OCI-LY7 (cell line): Measurements from ENCODE around the gene ZNRF2. TPM values are rescaled to one million over a fixed set of nuclear protein-coding genes. Genes with fewer than 3 reads are reported as not detected.

Source experiments
- BruUV-seq: library from RNA; stranded (reverse); fragments of 400-500 nt; replicated peaks from 2 replicates; lab custom pipeline; 2021; lab: Mats Ljungman, UMichigan
- CTCF ChIA-PET: fragments of 300-600 bp; sonication (Branson Sonifier 250); formaldehyde crosslinking; loops from one replicate; lab custom pipeline; 2022; ENCODE audit warnings: antibody characterized with exemption; ENCODE audit not compliant: unreplicated experiment; lab: Charles Lee
- POLR2A ChIA-PET: fragments of 300-600 bp; sonication (Branson Sonifier 250); formaldehyde crosslinking; loops from one replicate; lab custom pipeline; 2022; ENCODE audit warnings: antibody characterized with exemption; lab: Charles Lee
- DNase-seq: peaks from one replicate; pipeline ENCODE4 v3.0.0-alpha.2; 2015; ENCODE audit warnings: low spot score
- H2AFZ ChIP-seq: fragments of 200-600 bp; sonication (generic), shearing (Covaris generic); 2 replicates; pipeline ENCODE4 v1.6.1; 2014; ENCODE audit warnings: mild to moderate bottlenecking, antibody characterized with exemption, low read length, moderate library complexity
- H3K27ac ChIP-seq: fragments of 200-600 bp; sonication (generic); 2 replicates; pipeline ENCODE4 v1.5.1; 2014; ENCODE audit warnings: mixed run types, low read depth, mild to moderate bottlenecking, moderate library complexity, low read length, inconsistent platforms; ENCODE audit not compliant: poor library complexity, severe bottlenecking
- H3K36me3 ChIP-seq: fragments of 200-600 bp; sonication (generic); 2 replicates; pipeline ENCODE4 v1.6.1; 2014; ENCODE audit warnings: mild to moderate bottlenecking, antibody characterized with exemption, low read length, moderate library complexity, mixed read lengths; ENCODE audit not compliant: insufficient read depth
- H3K4me1 ChIP-seq: fragments of 200-600 bp; sonication (generic); 2 replicates; pipeline ENCODE4 v1.5.1; 2014; ENCODE audit warnings: mild to moderate bottlenecking, low read length; ENCODE audit not compliant: insufficient read depth, poor library complexity, severe bottlenecking
- H3K4me2 ChIP-seq: fragments of 200-600 bp; sonication (generic); 2 replicates; pipeline ENCODE4 v1.6.1; 2014; ENCODE audit warnings: mild to moderate bottlenecking, low read length
- H3K4me3 ChIP-seq: fragments of 200-600 bp; sonication (generic); 2 replicates; pipeline ENCODE4 v1.5.1; 2014; ENCODE audit warnings: mild to moderate bottlenecking, low read depth, low read length; ENCODE audit not compliant: poor library complexity, severe bottlenecking
- H3K79me2 ChIP-seq: fragments of 200-600 bp; sonication (generic); 2 replicates; pipeline ENCODE4 v1.6.1; 2016; ENCODE audit warnings: low read depth, mild to moderate bottlenecking, low read length, moderate library complexity, mixed read lengths; ENCODE audit not compliant: insufficient read depth
- H3K9me2 ChIP-seq: fragments of 200-600 bp; sonication (generic); 2 replicates; pipeline ENCODE4 v1.6.1; 2016; ENCODE audit warnings: mild to moderate bottlenecking, low read length, mixed read lengths; ENCODE audit not compliant: insufficient read depth
- H3K9me3 ChIP-seq: fragments of 200-600 bp; sonication (generic); 2 replicates; pipeline ENCODE4 v1.6.1; 2014; ENCODE audit warnings: mild to moderate bottlenecking, mixed run types, low read length, mixed read lengths
- H4K20me1 ChIP-seq: fragments of 200-600 bp; sonication (generic); 2 replicates; pipeline ENCODE4 v1.6.1; 2014; ENCODE audit warnings: mild to moderate bottlenecking, antibody characterized with exemption, low read length, moderate library complexity, mixed read lengths; ENCODE audit not compliant: insufficient read depth
- CTCF ChIP-seq: fragments of 200-600 bp; sonication (generic); conservative IDR thresholded peaks from 2 replicates; pipeline ENCODE4 v1.5.1; 2014; ENCODE audit warnings: mild to moderate bottlenecking, antibody characterized with exemption, low read length, moderate library complexity, mixed read lengths
- EZH2phosphoT487 ChIP-seq: fragments of 200-600 bp; sonication (generic); IDR thresholded peaks from 2 replicates; pipeline ENCODE4 v1.6.1; 2018; ENCODE audit warnings: low read depth, borderline replicate concordance, mild to moderate bottlenecking, mixed run types, antibody characterized with exemption, low read length, moderate library complexity, mixed read lengths
- intact Hi-C: fragments of 100-400 bp; cut with micrococcal nuclease; formaldehyde crosslinking; loops from one replicate; pipeline ENCODE4 v1.10.0; 2022; ENCODE audit not compliant: unreplicated experiment
- total RNA-seq, 2 experiments: library from RNA; depleted of rRNA in 1 of 2; stranded (reverse); fragments of >200 nt in 1 of 2; shearing (Covaris generic) in 1 of 2; gene quantifications; 2 replicates each; pipeline ENCODE4 v1.2.3, GENCODE V29; 2014 to 2022

Gene ZNRF2
- total RNA-seq, 2 experiments from 2014 or later = 21.2 to 24.7 TPM

GRCh38 chr7:30327813-30328212, 43.4 kb downstream of the ZNRF2 start:
- H3K79me2 ChIP-seq = peaks cover 81% of the 10 kb centered on the region

GRCh38 chr7:30328381-30328780, 44.0 kb downstream of the ZNRF2 start:
- Histone ChIP-seq H3K27ac (no peak overlapping the region), H4K20me1 (no peaks in the 10 kb centered on the region; the same call in 1 of the 2 replicates), H2AFZ (no peak overlapping the region), H3K9me3 (peaks cover 15% of the 10 kb centered on the region; the same call in 1 of the 2 replicates), H3K4me1 (peaks cover 52% of the 10 kb centered on the region), H3K9me2 (no peaks in the 10 kb centered on the region), H3K79me2 (peaks cover 78% of the 10 kb centered on the region), H3K4me3 (no peak overlapping the region), H3K36me3 (peaks cover 38% of the 10 kb centered on the region), H3K4me2 (no peak overlapping the region)
- DNase-seq = no peak
- TF ChIP-seq EZH2phosphoT487 (no peak), CTCF (no peak)
- CTCF ChIA-PET = no interaction called here
- POLR2A ChIA-PET = interaction anchor here (0.5 to 2.1 kb wide), 9 partner anchors 11 to 318 kb away, joined by 3 to 5 read pairs (median 3); no protein-coding TSS in a partner anchor
- intact Hi-C loops = no loop called here
- BruUV-seq = no TSS peak

More at GRCh38 chr7:30327813-30328212, 43.4 kb downstream of the ZNRF2 start:
- Histone ChIP-seq H4K20me1 (no peaks in the 10 kb centered on the region; the same call in 1 of the 2 replicates), H3K4me1 (peaks cover 57% of the 10 kb centered on the region), H3K9me2 (no peaks in the 10 kb centered on the region), H2AFZ (no peak overlapping the region), H3K4me3 (no peak overlapping the region), H3K27ac (no peak overlapping the region), H3K4me2 (no peak overlapping the region), H3K36me3 (peaks cover 38% of the 10 kb centered on the region), H3K9me3 (peaks cover 14% of the 10 kb centered on the region; the same call in 1 of the 2 replicates)
- POLR2A ChIA-PET = interaction anchor here (0.5 to 2.1 kb wide), 9 partner anchors 10 to 317 kb away, joined by 3 to 5 read pairs (median 4); no protein-coding TSS in a partner anchor
- BruUV-seq = no TSS peak
- CTCF ChIA-PET = no interaction called here
- no peak for DNase-seq
- TF ChIP-seq EZH2phosphoT487 (no peak), CTCF (no peak)
- intact Hi-C loops = no loop called here

- Histone ChIP-seq H3K79me2 (peaks cover 79% of the 10 kb centered on the region), H3K9me2 (no peaks in the 10 kb centered on the region), H2AFZ (no peak overlapping the region; the same call in 1 of the 2 replicates), H3K4me2 (peak overlapping the region; percentile 82), H3K27ac (peak overlapping the region; percentile 74), H3K36me3 (peaks cover 29% of the 10 kb centered on the region), H4K20me1 (no peaks in the 10 kb centered on the region; the same call in 1 of the 2 replicates), H3K4me3 (peak overlapping the region; percentile 54), H3K4me1 (peaks cover 48% of the 10 kb centered on the region), H3K9me3 (peaks cover 15% of the 10 kb centered on the region; the same call in 1 of the 2 replicates)
- ChIA-PET CTCF (no interaction called here), POLR2A (interaction anchor here (0.6 to 2.7 kb wide), 9 partner anchors 12 to 173 kb away, joined by 3 to 6 read pairs (median 3); no protein-coding TSS in a partner anchor)
- DNase-seq = no peak
- no TSS peak for BruUV-seq
- TF ChIP-seq EZH2phosphoT487 = no peak
- TF ChIP-seq CTCF = no peak
- intact Hi-C loops = no loop called here
These were observed 45.3 kb downstream of the ZNRF2 start for GRCh38 chr7:30329716-30330115.
